Epithelial cell of umbilical artery (primary cell): ENCODE measurements around the gene CHAD. TPM values are rescaled to one million over a fixed set of nuclear protein-coding genes. Genes with fewer than 3 reads are reported as not detected.

Experiments used
- total RNA-seq: library from RNA; depleted of rRNA; stranded (reverse); fragments of >200 nt; gene quantifications from 2 replicates; pipeline ENCODE4 v1.2.3, GENCODE V29; 2014

Gene CHAD, protein sequence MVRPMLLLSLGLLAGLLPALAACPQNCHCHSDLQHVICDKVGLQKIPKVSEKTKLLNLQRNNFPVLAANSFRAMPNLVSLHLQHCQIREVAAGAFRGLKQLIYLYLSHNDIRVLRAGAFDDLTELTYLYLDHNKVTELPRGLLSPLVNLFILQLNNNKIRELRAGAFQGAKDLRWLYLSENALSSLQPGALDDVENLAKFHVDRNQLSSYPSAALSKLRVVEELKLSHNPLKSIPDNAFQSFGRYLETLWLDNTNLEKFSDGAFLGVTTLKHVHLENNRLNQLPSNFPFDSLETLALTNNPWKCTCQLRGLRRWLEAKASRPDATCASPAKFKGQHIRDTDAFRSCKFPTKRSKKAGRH
- total RNA-seq: not detected in 2 replicates

DNA sequence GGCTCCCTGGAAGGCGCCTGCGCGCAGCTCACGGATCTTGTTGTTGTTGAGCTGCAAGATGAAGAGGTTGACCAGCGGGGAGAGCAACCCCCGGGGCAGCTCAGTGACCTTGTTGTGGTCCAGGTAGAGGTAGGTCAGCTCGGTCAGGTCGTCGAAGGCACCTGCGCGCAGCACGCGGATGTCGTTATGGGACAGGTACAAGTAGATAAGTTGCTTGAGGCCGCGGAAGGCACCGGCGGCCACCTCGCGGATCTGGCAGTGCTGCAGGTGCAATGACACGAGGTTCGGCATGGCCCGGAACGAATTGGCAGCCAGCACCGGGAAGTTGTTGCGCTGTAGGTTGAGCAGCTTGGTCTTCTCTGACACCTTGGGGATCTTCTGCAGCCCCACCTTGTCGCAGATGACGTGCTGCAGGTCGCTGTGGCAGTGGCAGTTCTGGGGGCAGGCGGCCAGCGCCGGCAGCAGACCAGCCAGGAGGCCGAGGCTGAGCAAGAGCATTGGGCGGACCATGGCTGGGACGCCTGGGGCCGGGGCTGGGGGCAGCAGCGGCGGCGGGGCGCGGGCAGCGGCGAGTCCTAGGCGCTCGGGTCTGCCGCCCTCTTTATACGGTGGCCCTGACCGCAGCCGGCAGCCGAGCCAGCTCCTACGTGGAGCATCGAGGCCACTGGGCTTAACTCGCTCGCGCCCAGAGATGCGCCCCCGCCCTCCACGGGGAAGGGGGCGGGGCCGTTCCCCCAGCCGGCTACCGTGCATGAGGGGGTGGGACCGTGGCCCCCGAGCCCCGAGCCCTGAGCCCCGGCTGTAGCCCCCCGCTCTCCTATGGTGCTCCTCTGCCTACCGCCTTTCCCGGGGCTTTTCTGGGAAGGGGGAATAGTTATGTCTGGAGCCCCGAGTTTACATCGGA is at the start of gene CHAD:
Gene CHAD (minus strand): TSS at position 577 of the 904 bp plus-strand sequence. CDS start 67 bp downstream, at position 510.

DNA sequence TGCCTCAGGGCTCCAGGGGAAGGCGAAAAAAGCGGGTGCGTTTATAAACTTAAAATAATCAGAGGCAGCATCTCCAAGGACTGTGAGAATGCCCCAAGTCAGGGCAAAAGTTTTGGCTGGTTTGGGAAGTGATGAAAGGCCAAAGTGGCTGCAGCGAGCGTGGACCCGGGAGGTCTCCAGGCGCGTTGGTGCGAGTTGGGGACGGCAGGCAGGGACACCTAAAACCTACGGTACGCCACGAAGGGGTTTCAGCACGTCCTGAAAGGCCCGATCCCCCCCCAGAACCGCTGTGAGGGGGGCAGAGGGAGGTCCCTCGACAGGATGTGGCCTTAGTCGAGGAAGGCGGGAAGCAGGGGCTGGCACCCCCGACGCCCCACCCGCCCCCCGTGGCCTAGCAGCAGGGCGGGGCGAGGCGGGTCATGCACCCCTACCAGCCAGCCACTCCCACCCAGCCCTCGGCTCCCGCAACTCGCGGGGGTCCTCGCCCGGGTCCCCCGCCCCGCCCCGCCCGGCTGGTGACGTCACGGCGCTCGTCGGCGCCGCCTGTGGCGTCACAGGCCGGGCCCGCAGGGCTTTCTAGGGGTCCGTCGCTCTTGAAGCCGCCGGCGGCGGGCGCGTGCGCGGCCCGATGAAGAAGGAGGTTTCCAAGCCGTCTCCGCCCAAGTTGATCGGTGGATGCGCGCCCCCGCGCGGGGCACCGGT is 39.3 kb upstream of the CHAD start, which contains the start of gene MYCBPAP:
Gene MYCBPAP (plus strand): TSS at position 569 of the 702 bp plus-strand sequence. CDS start 236 bp downstream, outside the sequence.

DNA sequence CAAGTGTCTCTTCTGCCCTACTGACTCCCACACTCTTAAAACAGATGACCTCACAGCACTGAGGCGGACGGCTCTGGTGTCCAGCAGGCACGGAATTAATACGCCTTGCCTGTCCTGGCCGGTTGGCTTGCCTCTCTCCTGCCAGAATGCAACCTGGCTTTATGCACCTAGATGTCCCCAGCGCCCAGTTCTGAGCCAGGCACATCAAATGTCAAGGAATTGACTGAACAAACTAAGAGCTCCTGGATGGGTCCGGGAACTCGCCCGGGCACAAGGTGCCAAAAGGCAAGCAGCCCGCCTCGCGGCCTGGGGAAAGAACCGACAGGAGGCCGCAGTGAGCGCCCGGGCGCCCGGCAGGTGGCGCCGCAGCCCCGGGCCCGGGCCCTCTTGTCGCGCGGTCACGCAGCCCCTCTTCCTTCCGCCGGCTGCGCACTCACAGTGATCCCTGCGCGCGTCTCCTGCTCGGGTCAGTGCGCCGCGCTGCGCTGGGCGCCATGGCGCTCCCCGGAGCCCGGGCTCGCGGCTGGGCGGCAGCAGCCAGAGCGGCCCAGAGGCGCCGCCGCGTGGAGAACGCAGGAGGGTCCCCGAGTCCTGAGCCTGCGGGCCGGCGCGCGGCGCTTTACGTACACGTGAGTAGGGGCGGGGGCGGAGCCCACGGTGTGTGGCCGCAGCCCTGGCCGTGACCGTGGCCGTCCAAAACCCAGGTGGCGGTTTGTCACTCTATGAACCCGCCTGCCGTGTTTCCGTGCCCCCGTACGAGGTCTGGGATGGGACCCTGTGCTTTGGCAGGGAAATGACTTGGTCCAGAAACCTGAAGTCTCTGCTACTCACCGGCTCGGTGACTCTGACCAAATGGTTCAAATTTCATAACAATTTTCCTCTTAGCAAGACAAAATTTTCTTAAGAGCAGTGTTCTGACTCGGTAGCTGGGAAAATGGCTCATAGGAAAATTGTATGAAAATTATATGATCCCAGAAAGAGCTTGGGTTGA is 10.0 kb upstream of the CHAD start, which contains the start of gene RSAD1:
Gene RSAD1 (plus strand): TSS at position 470 of the 991 bp plus-strand sequence. CDS start 25 bp downstream, at position 495.

GRCh38 chr17:50425682-50426471 is 42.8 kb downstream of the CHAD start, which contains the start of gene ACSF2:
Gene ACSF2 (plus strand): TSS chr17:50426218. CDS start chr17:50426262, 44 bp downstream.

Other genes with a start within 250 kb of the CHAD start
- not detected in 2 replicates for gene TMEM92, start 194.4 kb downstream of the CHAD start, total RNA-seq
- gene XYLT2, start 122.8 kb downstream of the CHAD start, total RNA-seq: 29.6 and 34.8 TPM in 2 replicates
- 79.6 and 101 TPM in 2 replicates for gene MRPL27, start 95.7 kb downstream of the CHAD start, total RNA-seq
- gene EME1, start 95.7 kb downstream of the CHAD start, total RNA-seq: 2.6 and 6.4 TPM in 2 replicates
- 196 and 216 TPM in 2 replicates for gene LRRC59, start 71.4 kb downstream of the CHAD start, total RNA-seq
- gene ACSF2, start 42.7 kb downstream of the CHAD start, total RNA-seq: 10.7 and 16.7 TPM in 2 replicates
- gene RSAD1, start 10.0 kb upstream of the CHAD start, total RNA-seq: 19.6 and 28.9 TPM in 2 replicates
- gene MYCBPAP, start 39.6 kb upstream of the CHAD start, total RNA-seq: under 0.01 and 1.4 TPM in 2 replicates
- under 0.01 and 0.15 TPM in 2 replicates for gene EPN3, start 63.9 kb upstream of the CHAD start, total RNA-seq
- gene SPATA20, start 78.3 kb upstream of the CHAD start, total RNA-seq: 32.2 and 32.8 TPM in 2 replicates
- gene CACNA1G, start 91.8 kb upstream of the CHAD start, total RNA-seq: not detected in 2 replicates
- 1.6 and 3.3 TPM in 2 replicates for gene ABCC3, start 166.0 kb upstream of the CHAD start, total RNA-seq
- gene ANKRD40, start 239.0 kb upstream of the CHAD start, total RNA-seq: 32.2 and 39.1 TPM in 2 replicates